ENCODE results near the gene KDM7A.

Gene KDM7A

DNA sequence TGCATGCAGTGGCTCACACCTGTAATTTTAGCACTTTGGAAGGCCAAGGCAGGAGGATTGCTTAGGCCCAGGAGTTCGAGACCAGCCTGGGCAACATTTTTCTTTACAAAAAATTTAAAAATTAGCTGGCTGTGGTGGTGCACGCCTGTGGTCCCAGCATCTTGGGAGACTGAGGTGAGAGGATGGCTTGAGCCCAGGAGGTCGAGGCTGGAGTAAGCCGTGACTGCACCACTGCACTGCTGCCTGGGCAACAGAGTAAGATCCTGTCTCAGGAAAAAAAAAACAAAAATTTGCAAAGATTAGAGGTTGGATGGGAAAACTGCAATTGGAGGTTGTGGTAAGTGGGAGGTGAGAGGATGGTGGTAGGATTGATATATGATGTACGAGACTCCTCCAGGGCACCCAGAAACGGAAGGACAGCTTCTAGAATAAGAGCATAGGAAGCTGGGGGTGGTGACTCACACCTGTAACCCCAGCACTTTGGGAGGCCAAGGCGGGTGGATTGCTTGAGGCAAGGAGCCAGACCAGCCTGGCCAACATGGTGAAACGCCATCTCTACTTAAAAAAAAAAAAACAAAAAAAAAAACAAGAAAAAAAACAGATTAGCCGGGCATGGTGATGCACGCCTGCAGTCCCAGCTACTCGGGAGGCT is 94.9 kb downstream of the KDM7A start:
- DNase-seq, result no peak

DNA sequence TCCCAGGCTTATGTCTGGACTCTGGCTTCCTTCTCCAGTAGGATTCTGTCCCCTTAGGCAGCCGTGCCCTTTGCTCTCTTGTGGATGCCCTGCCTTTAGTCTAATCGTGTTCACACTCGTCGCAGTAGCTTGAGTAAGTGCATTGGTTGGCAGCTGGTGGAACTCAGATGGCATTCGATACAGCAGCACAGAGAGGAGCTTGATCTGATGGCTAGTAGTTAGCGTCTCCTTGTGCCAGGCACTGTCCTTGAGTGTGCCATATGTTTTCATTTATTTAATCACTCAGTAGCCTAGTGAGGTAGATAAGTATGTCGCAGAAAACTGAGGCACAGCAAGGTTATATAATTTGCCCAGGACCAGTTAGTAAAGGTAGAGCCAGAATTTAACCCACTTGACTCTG is 95.9 kb downstream of the KDM7A start:
- DNase-seq, result no peak

DNA sequence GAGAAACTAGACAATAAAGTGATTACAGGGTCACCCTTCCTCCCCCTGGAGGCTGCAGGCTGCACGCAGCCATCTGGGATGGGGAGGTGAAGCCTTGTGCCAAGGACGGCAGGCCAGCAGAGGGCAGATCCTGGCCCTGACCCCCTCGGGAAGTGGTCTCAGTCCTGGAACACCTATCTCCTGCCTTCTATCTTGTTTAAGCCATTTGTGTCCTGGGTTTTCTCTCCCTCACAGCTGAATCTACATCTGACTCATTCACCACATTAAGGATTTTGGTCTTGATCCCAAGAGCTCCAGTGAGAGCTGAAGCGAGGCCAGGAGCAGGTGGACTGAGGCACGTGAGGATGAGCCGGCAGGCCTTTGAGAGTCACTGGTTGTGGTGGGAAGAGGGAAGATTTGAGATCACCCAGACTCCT is 97.7 kb downstream of the KDM7A start:
- DNase-seq, result no peak

DNA sequence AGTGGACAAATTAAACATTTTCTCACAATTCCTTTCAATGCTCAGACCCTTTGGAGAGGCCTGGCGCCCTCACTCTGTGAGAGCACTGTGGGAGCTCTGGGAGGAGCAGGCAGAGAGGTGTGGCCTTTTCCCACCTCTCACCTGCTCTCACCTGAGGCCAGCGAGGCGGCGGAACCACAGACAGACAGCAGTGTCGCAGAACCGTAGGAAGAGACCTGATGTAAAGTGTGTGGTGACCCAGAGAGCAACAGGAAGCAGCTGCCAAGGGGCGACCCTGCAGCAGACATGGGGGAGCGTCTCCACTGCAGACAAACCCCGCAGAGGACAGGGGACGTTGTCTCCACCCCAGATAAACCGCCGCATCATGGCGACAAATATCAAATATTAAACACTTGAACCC is 98.4 kb downstream of the KDM7A start:
- DNase-seq, result no peak

DNA sequence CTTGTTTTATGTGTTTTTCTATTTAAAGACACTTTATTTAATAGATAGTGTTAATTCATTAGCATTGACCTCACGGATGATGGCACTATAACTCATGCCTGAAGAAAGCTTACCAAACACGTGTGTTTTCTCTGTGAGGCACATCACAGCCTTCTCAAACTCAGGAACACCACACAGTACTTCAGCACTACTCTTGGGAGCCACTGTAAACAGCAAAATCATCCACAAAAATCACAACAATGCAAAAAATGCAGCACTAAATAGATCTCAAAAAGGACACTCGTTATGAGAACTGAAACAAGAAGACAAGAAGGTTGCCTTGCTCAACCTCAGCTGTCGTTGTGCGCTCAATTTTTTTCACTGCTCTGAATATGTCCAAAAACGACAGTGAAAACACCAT is 102.0 kb downstream of the KDM7A start:
- DNase-seq, result no peak

DNA sequence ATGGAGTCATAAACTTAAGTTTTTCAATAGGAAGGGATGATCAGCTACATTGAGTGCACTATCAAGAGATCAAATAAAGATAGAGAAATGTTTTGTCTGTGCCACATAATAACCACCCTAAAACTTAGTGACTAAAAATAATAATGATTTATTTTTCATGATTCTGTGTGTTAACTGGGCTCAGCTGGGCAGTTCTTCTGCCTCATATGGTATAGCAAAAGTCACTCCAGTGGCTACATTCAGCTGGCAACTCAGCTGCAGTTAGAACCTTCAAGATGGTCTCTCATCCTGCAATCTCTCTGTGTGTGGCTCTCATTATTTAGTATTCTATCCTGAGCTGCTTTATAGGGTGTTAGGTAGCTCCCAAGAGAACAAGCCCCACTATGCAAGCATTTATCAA is 106.2 kb downstream of the KDM7A start:
- no peak for DNase-seq

DNA sequence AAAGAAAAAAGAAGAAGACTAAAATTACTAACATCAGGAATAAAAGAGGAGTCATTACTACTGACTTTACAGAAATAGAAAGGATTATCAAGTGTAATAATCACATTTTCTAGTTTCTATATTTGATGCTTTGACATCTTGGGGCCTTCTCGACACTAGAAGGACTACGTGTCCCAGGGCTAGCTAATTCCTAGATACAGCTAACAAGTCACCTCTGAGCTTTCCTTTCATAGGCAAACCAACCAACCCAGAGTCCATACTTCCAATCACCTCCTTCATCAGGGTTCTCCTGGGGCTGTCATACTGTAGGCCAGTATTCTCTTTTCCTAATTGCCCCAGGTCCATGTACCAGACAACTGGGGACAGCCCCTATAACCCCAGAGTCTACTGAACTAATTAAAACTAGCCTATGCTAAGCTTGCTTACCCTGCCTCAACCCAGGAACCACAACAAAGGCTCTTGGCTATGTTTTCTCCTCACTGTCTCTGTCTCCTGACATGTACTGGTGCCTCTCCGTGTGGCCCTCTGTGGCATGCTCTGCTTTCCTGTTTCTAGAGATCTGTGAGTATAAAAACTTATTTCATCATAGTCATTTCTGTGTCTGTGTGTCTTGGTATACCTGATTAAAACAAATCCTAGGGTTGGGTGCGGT is 107.4 kb downstream of the KDM7A start:
- no peak for DNase-seq

DNA sequence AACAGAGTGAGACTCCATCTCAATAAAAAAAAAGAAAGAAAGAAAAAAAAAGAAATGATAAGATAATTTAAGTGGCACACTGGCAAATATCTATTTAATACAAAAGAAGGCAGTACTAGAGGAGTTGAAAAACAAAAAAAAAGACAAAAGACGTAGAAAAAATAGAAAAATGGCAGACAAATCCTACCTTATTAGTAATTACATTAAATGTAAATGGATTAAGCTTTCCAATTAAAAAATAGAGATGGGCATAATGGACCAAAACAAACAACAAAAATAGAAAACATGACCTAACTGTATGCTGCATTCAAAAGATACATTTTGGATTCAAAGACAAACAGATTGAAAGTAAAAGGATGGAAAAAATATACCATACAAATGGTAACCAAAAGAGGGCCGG is 108.8 kb downstream of the KDM7A start:
- DNase-seq, result no peak

DNA sequence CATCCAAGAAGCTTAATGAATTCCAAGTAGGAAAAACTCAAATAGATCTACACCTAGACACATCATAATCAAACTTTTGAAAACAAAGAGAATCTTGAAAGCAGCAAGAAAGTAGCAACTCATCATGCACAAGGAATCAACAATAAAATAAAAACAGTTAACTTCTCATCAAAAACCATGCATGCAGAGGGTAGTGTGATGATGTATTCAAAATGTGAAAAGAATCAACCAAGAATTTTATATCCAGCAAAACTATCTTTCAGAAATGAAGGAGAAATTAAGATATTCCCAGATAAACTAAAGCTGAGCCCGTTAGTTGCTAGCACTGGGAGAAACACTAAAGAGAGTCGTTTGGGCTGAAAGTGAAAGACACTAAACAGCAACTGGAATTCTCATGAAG is 109.7 kb downstream of the KDM7A start:
- no peak for DNase-seq

DNA sequence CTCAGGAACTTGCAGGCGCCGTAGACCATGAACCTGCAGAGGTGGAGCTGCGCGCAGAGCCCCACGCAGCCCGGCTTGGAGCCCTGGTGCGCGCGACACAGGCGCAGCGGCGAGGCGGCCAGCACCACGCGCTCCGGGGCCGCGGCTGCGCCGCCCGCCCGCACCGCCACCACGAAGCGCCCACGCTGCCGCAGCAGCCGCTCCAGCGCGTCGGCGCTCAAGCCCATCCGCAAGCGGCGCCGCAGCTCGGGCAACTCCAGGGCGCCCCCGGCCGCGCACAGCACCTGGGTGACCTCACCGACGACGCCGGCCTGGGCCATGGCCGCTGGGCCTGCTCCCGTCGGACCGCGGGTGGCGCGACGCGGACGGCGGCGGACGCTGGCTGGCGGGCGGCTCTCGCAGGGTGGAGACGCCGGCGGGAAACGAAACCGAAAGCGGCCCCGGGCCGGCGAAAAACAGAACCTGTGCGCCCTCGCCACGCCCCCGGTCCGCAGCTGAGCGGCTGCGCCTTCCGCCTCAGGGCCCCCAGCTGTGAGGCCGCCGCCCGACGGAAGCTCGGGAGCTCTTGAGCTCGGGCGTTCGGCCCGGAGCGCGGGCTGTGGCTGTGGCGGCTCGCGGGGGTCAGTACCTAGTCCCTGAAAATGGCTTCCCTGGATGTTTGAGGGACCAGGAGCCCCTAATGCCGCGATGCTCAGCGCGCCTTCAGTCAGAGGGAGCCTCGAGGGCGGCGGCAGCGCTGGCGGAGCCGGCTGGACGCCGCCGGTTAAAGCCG is 114.1 kb downstream of the KDM7A start, which contains the start of gene PARP12:
PARP12 (minus strand) TSS at position 424 of the 772 bp plus-strand sequence; CDS start at position 320, 104 bp downstream.
- peak; percentile 81 for DNase-seq

DNA sequence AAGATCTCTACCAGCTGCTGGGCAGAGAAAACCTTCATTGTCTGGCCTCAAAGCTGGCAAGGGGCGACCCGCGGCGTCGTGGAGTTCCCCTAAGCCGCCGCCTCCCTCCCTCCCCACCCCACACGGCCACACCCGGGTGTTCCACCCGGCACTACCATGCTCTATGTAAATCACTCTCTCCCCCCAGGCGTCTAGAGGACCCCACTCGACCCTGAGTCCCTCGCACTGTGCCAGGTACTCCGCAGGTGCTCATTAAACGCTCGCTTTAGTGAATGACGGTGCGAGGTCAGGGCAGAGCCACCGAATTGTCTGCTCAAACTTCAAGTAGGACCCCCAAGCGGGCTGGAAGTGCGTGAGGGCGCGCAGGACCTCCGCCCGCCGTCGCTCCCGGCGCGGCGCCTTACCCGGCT is 114.7 kb downstream of the KDM7A start:
- peak; percentile 40 for DNase-seq

DNA sequence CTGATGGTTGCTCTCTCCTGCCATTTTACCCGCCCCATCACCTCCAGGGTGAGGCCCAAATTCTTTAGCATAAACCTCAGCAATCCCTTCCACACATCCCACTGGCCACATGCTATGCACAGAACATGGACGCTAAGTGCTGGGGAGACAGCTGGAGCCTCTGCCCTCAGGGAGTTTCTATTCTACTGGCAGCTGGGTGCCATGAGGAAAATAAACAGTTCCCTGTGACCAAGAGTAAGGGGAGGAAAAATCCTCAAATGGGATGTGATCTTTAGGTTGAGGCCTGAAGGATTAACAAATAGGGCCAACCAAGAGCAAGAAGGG is 115.2 kb downstream of the KDM7A start:
- no peak for DNase-seq

DNA sequence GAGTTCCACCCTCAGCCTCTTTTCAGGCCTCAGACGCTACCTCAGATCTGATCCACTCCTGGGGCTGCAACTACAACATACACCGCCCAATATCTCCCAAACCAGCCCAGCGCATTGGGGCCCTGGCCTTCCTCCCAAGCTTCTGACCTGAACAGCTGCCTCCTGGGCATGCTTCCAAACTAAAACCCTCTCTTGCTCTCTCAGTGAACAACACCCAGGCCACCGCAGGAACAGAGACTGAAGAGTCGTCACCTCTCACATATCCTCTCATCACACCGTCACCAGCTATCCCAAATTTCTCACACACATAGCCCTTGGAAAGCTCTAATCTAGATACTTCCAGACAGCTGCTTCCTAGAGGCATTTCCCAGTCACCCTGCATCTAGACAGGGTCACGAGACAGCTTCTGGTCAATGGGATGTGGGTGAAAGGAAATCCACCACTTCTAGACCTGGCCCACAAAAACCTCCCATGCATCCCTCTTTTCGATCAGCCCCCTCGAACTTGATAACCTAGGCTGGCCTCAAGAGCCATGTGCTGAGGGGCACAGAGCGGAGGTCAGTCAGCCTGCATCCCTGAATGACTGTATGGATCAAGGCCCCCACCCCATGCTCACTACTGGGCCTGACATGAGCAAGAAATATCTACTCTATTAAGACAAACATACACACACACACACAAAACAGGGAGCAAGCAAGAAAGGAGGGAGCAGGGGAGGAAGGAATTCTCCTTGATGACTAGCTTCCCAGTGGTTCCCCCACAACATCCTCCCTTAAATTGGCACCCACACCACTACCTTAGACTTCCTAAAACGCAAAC is 115.8 kb downstream of the KDM7A start:
- no peak for DNase-seq

DNA sequence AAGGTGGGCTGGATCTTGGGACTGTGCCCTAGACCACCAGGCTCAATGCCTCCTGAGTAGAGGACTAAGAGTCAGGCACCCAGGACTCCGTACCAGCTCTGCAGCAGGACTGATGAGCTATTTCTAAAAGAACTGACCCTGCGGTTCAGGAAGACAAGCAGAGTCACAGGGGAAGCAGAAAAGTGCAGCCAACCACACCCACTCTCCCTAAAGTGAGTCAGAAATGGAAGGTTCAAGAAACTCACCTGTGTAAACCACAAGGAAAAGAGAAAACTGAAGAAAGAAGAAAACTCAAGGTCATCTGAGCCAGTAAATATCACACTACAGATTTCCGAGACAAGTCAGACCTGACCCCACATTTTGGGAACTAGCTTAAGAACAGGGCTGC is 116.5 kb downstream of the KDM7A start:
- no peak for DNase-seq

DNA sequence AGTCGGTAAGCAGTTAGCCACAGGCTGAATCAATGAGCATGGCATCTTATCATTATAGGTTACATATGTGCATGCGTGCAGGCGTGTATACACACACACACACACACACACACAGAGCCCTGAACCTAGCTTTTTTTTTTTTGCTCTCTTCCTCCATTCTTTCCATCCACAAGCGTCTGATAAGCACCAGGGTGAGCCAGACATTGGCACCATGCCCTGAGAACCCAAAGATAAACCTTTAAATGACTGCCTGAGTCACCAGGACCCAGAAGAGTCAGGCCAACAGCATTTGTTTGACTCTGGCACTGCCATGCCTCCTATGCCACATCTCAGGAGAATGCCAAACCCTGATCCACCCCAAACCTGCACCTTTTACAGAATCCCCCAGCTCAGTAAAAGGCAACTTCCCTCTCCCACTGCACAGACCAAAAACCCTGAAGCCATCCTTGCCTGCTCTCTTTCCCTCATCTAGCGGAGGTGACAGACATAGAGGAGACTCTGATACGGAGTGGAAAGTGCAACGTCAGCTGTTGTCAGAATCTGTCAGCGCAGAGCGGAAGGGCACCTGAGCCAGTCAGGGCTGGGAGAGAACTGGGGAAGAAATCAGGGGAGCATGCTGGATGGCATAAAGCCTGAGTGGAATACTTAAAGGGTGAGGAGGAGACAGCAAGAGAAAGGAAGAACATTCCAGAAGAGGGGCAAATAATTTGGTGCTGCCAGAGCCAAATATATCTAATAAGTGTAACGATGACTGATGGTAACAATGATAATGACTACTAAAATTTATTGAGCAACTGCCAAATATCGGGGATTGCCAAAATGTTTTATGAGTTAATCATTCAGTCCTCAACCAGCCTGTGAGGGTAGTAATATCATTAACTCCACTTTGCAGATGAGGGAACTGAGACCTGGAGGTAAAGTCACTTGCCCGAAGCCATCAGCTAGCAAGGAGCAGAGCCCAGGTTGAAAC is 117.2 kb downstream of the KDM7A start:
- peak; percentile 49 for DNase-seq

DNA sequence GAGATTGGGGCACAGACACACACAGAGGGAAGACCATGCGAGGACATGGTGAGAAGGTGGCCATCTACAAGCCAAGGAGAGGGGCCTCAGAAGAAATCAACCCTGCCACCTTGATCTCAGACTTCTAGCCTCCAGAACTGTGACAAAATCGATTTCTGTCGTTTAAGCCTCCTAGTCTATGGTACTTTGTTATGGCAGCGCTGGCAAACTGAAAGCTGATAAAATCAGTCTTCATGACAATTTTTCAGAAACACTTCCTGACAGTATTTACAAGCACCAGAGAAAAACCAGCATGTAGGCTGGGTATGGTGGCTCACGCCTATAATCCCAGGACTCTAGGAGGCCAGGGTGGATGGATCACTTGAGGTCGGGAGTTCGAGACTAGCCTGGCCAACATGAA is 118.3 kb downstream of the KDM7A start:
- no peak for DNase-seq

DNA sequence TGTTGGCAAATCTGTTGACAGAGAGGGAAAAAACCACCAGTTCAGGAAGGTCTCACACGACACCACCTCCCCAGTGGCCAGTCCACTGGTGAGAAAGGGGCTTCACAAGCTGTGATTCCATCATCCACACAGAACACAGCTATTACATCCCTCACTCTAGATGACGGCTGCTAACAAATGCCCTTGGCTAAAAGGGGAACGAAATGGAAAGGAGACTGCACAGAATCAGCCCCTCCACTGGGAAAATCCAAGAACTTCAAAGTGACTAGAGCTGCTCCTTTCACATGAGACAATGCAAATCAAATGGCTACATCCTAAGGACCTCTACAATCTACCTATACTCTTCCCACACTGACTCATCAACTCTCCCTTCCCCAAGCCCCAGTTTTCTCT is 119.6 kb downstream of the KDM7A start:
- DNase-seq, result no peak

DNA sequence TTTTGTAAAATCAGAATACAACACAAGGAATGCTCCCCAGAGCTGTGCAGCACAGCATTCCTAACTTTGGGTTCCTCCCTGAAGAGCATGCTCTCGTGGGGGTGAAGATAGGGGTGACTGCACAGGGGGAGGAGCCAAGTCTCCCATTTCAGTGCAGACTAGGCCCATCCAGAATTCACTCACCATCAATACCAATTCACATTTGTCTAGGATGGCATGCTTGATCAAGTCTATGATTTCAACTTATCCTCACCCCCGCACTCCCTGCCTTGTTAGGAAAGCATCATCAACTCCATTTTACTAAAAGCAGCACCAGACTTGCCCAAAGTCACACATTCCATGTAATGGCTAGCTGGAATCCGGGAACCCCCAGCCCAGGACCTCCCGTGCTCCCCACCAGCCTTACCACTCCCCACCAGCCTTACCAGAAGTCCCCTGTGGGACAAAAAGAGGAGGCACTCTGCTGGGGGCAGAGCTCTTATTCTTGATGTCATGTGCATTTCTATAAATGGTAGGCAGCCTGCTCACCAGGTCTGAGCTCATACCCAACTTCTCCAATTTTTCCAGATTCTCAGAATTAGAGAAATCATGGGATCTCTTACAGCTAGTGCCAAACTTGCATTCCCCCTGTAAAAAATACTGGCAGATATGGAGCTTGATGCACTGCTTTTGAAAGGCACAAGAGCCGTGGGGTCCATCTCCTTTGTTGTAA is 120.2 kb downstream of the KDM7A start:
- no peak for DNase-seq

DNA sequence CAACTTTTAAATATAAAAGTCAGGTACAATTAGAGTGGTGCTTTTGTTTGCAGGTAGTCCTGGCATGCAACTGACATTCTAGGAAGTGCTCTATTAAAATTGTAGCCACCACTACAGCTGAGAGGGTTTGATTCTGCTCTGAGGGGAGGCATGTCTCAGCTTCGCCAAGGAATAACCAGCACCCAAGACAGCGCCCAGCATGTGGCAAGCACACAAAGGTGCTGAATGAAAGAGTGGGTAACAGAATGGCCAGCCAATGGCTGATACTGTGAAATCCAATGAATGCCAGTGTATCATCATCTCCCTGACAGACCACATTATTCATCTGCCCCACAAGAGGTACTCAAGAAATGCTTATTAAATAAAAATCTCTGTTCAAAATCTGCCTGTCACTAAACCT is 121.0 kb downstream of the KDM7A start:
- DNase-seq, result no peak

DNA sequence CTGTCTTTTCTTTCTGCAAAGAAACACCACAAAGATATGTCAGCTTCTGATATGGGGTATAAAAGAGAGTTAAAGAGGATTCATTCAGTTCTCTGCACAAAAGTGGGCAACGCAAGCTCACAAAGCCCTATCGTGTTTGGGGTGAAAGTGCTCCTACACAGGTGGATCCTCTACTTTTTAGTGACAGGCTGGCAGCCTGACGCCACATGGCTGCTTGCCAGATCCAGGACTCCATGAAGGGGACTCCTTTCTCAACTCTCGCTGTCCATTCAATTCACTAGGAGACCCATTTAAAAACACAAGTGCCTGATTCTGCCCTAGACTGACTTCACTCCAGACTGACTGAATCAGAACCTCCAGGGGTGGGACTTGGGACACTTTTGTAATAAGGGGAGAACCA is 122.0 kb downstream of the KDM7A start:
- DNase-seq, result no peak

DNA sequence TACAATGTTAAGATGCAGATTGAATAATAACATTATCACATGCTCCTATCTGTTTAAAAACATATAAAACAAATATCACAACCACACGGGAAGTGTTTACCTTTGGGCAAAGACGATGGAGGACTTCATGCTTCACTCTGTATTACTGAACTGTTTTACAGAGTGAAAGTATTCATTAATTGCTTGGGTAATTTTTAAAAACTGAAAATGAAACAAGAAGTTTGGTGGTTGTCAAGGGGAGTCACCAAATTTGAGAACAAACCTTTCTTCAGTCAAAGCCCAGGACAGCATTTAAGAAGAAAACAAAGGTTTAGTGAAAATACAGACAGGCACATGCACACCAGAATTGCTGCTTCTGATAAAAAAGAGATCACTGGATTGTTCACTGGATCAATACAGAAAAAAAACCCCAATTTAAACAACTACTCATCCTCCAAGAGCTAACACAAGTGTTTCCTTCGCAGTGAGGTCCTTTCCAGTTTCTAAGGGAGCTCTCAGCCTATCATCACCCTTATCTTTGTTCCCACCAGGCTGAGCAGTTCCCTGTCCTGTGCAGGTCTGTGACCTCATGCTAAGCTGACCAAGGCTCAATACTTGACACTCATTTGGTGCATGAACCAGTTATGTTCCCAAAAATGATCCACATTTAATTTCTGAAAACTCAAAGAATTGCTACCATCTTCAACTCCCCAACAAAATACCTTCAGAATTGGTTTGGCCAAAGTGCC is 122.8 kb downstream of the KDM7A start:
- no peak for DNase-seq

Measured in activated T-cell treated with anti-CD3 and anti-CD28 coated beads for 4 hours (primary cell).